NCI-H69 (cell line): ENCODE data around the gene FGF18.
"Not testable (repeated sequence)": the region's sequence is repeated elsewhere in the genome, so short reads cannot be mapped to it uniquely, and the experiment has no call there.

ENCODE experiments used
- DNase-seq: peaks from one replicate; lab custom pipeline; 2025; lab: John Stamatoyannopoulos, UW

Gene FGF18, protein sequence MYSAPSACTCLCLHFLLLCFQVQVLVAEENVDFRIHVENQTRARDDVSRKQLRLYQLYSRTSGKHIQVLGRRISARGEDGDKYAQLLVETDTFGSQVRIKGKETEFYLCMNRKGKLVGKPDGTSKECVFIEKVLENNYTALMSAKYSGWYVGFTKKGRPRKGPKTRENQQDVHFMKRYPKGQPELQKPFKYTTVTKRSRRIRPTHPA

DNA sequence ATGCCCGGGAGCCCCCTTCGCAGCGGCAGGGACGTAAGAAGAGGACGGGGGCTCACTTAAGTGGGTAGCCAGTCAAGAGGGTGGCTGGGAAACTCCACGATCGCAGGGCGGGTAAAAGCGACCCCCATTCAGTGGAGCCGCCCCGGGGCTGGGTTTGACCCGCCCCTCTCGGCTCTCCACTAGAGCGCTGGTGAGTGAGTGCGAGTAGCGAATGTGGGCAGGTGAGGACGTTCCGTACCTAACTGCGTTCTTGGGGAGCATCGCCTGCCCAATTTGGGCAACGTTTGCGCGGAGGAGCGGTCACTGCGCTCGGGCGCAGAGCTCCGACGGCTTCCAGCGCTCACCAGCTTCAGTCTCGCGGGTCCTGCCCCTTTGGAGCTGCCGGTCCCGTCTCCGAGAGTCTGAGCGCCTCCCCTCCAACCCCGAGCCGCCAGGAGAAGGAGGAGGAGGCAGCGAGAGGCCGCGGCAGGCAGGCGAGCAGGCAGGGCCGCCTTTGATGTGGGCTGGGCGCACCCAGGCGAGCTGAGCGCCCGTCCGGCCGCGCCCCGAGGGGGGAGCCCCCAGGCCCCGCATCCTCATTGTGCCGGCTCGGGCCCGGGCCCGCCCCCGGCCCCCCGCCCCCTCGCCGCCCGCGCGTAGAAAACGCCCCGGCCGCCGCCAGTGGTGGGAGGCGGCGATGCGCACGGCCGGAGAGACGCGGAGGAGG is at the start of gene FGF18:
Gene FGF18 (plus strand): TSS at position 666 of the 706 bp plus-strand sequence. CDS start 553 bp downstream, outside the sequence.
- DNase-seq: peak; percentile 94

DNA sequence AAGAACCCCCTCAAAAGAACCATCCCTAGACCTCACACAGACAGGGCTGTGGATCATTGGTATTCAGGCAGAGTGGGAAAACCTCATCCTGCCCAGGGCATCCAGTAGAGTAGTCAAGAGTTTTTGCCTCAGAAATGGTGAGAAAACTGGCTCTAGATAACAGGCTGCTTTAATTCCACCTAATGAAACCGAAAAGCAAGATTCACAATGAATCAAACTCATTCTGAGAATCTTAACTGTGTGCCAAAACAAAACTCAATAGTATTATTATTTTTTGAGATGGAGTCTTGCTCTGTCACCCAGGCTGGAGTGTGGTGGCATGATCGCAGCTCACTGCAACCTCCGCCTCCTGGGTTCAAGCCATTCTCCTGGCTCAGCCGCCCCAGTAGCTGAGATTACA is 49.5 kb upstream of the FGF18 start:
- no peak for DNase-seq

DNA sequence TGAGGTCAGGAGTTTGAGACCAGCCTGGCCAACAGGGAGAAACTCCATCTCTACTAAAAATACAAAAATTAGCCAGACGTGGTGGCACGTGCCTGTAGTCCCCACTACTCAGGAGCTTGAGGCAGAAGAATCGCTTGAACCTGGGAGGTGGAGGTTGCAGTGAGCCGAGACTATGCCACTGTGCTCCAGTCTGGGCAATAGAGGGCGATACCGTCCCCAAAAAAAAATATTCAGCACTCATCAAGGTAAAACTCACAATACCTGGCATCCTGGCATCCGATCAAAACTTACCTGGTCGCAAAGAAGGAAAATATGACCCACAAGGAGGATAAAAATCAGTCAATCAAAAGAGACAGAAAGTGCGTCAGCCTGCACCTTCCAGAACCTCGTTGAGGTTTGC is 48.6 kb upstream of the FGF18 start:
- peak; percentile 36 for DNase-seq

DNA sequence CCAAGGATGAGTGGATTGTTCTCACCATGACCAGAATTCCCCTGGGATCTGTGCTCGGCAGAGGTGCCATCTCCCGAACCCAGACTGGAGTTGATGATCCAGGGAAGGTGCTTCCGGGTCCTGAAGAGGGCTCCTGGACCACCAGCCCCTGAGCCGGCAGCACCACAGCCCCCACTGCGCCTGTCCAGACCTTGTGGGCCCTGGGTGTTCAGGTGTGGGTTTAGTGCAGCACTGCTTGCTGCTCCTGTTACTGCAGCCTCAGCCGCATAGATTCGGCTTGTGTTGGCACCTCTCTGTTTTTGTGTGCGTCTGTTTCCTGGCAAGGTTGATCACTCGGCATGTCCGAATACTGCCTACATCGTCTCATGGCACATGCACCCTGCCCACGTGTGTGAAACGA is 48.1 kb upstream of the FGF18 start:
- peak; percentile 33 for DNase-seq

DNA sequence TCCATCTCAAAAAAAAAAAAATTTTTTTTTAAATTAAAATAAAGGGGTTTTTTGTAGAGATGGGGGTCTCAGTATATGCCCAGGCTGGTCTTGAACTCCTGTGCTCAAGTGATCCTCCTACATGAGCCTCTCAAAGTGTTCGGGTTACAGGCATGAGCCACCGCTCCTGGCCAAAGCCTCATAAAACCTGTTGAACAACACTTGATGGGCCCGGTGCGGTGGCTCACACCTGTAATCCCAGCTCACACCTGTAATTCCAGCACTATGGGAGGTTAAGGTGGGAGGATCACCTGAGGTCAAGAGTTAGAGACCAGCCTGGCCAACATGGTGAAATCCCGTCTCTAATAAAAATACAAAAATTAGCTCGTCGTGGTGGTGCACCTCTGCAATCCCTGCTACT is 39.5 kb upstream of the FGF18 start:
- DNase-seq: no peak

DNA sequence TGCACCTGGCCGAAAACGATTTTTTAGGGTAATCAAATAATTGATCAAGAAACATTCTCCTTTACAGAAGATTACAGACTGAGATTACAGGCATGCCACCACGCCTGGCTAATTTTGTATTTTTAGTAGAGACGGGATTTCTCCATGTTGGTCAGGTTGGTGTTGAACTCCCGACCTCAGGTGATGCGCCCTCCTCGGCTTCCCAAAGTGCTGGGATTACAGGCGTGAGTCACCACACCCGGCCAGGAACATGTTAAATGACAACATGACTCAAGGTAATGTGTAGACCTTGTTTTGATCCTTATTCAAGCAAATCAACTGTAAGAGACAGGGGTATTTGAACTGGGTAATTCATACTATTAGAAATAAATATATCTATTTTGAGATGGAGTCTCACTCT is 35.0 kb upstream of the FGF18 start:
- DNase-seq: not testable (repeated sequence)

DNA sequence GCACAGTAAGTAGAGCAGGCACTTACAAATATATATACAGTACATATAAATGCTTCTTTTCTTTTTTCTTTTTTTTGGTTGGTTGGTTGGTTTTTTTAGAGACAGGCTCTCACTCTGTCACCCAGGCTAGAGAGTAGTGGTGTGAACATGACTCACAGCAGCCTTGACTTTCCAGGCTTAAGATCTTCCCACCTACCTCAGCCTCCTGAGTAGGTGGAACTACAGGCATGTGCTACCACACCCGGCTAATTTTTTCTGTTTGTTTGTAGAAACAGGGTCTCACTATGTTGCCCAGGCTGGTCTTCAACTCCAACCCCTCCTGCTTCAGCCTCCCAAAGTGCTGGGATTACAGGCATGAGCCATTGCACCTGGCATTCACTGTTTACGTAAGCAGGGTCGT is 34.4 kb upstream of the FGF18 start:
- not testable (repeated sequence) for DNase-seq

DNA sequence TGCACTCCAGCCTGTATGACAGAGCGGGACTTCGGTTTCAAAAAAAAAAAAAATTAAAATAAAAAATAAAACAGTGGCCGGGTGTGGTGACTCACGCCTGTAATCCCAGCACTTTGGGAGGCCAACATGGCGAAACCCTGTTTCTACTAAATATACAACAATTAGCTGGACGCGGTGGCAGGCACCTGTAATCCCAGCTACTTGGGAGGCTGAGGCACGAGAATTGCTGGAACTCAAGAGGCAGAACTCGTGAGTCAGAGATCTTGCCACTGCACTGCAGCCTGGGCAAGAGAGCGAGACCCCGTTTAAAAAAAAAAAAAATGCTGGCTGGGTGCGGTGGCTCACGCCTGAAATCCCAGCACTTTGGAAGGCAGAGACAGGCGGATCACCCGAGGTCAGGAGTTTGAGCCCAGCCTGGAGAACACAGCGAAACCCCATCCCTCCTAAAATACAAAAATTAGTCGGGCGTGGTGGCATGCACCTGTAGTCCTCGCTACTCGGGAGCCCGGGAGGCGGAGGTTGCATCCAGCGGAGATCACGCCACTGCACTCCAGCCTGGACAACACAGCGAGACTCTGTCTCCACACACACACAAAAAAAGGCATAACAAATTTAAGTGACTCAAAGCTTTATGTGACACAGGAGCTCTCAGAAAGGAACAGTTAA is 33.3 kb upstream of the FGF18 start:
- peak; percentile 35 for DNase-seq

DNA sequence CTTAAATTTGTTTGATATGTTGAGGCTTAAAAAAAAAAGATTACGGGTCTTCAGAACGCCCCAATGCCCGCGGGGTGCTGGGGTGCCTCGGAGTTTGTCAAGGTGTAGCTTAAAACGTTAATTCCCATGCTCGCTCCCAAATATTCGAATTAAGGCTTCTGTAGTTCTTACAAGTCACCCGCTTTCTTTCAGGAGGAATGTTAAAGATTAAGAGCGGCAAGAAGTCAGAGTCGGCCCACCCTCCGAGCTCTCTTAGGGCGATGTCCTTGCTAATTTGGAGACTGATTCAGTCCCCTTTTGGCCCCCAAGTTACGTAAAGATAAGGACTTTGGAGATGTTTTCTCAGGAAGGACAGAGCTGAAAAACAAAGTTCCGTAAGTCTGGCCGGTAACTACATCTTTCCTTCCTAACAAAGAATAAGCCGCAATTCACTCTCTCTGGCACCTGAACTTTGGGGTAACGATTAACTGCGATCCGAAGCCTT is 32.5 kb upstream of the FGF18 start:
- DNase-seq: peak; percentile 63

DNA sequence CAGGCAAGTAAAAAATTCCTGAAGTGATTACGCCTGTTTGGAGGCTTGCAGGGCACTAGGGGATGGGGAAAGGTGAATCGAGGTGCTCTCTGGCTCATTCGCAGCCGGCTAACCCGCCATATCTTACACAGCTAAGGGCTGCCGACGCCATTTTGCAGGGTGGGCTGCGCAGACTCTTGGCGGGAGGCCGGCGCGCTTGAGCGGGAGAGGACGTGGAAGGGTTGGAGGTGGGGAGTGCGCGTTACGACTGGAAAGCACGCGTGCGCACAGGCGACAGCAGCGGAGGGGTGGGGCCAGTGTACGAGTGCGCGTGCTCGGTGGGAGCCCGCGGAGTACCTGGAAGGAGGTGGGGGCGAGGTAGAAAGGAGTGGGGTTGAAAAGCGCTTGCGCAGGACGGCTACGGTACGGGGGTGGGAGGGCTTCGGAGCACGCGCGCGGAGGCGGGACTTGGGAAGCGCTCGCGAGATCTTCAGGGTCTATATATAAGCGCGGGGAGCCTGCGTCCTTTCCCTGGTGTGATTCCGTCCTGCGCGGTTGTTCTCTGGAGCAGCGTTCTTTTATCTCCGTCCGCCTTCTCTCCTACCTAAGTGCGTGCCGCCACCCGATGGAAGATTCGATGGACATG is 32.0 kb upstream of the FGF18 start, which contains the start of gene NPM1:
Gene NPM1 (plus strand): TSS at position 505 of the 625 bp plus-strand sequence. CDS start 100 bp downstream, at position 605.
- DNase-seq: peak; percentile 100

DNA sequence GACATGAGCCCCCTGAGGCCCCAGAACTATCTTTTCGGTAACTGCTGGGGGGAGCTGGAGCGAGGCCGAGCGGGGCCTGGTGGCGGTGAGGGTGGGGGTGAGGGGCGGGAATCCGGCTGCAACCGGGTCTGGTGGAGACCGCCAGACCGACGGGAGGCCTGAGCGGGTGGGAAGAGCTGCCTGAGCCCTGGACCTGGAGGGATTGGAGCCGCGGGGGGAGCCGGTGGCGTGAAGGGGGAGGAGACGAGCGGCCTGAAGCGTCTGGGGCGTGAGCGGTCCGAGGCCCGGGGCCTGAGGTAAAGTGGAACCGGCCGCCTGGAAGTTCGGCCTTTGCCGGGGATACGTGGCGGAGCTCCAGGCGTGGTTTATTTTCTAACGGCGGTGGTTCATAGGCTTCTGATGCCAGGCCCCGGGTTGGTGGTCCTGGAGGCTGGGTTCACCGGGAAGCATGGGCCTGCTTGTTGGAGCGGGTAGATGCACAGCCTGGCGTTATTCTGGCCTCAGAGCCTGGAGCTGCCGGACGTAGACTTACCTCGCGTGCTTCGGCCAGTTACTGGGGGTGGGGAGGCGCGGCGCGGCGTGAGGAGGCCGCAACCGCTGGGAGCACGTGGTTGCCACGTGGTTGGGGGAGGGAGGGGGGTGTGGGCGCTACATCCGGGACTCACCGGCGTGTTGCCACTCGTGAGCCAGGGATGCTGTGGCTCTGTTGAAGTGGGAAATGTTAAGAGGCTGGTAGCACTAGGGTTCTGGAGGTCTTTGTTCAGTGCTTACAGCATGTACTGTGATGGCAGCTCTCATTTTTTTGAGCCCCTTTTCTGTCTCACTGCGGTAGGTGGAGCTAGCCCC is 31.3 kb upstream of the FGF18 start:
- peak; percentile 89 for DNase-seq

DNA sequence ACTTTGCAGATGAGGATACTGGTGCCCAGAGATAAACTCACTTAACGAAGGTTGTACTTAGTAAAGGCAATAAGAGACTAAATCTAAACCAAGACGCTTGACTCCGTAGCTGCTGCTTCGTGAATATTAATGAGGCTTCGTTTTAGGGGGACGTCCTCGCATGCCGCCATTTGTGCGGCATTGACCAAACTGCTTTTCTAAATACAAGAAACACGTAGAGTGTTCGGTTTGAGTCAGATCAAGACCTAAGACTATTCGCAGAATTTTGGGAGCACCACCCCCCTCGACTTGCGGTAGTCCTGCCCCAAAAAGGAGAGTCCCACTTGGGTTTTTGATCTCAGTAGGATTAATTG is 30.7 kb upstream of the FGF18 start:
- DNase-seq: no peak

DNA sequence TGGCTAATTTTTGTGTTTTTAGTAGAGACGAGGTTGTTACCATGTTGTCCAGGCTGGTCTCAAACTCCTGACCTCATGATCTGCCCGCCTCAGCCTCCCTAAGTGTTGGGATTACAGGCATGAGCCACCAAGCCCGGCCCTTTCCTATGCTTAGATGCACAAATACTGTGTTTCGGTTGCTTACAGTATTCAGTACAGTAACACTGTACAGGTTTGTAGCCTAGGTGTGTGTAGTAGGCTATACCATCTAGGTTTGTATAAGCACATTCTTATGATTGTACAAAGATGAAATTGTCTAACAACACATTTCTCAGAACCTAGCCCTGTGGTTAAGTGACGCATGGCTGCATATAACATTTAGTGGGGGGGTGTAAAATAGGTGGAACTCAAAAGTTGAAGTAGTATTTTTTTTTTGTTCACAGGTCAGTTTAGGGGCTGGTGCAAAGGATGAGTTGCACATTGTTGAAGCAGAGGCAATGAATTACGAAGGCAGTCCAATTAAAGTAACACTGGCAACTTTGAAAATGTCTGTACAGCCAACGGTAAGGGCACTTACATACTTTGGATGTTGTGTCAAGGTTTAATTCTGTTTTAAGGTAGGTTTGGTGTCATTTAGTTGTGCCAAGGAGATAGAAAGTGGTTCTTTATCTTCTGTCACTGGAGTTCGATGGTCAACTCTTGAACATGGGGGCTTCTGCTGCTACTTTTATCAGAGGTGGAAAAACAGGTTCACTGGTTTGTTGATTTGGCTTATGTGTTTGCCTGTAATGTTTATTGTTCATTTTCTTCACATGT is 28.4 kb upstream of the FGF18 start:
- DNase-seq: no peak

DNA sequence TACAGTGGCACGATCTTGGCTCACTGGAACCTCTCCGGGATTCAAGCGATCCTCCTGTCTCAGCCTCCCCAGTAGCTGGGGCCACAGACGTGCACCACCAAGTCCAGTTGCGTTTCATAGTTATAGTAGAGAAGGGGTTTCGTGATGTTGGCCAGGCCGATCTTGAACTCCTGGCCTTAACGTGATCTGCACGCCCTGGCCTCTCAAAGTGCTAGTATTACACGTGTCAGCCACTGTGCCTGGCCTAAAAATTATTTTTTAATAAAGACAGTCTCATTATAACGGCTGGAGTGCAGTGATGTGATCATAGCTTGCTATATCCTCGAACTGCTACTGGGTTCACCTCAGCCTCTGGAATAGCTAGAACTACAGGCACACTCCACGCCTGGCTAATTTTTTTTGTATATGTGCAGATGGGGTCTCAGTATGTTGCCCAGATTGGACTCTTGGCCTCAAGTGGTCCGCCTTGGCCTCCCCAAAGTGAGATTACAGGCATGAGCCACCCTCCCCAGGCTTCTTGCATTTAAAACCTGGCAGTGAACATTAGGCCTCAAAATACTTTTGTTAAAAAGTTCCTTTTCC is 27.4 kb upstream of the FGF18 start:
- DNase-seq: no peak

DNA sequence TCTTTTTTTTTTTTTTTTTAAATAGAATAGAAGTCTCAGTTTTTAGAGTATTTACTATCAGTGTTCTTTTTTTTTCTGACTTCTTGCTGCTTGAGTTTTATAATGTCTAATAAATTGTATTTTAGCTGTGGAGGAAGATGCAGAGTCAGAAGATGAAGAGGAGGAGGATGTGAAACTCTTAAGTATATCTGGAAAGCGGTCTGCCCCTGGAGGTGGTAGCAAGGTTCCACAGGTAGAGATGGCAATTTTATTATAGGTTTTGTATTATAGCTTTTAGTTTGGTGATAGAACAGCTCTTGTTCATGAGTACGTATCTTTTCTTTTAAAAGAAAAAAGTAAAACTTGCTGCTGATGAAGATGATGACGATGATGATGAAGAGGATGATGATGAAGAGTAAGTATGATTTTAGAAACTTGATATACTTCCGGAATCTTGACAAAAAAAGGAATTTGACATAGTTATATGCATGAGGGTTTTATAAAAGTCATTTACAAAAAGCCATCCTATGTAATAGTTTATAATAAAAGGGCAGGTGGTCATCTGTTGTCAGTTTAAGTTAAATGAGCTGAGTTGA is 26.8 kb upstream of the FGF18 start:
- no peak for DNase-seq

DNA sequence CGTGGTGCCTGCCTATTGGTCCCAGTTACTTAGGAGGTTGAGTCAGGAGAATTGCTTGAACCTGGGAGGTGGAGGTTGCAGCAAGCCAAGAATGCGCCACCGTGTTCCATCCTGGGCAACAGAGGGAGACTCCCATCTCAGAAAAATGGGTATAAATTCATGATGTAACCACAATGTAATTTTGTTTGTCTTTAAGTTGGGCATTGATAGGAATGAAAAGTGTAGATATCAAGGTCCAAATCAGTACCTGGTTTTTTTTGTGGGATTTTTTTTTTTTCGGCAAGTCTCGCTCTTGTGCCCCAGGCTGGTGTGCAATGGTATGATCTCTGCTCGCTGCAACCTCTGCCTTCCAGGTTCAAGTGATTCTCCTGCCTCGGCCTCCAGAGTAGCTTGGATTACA is 24.4 kb upstream of the FGF18 start:
- no peak for DNase-seq

DNA sequence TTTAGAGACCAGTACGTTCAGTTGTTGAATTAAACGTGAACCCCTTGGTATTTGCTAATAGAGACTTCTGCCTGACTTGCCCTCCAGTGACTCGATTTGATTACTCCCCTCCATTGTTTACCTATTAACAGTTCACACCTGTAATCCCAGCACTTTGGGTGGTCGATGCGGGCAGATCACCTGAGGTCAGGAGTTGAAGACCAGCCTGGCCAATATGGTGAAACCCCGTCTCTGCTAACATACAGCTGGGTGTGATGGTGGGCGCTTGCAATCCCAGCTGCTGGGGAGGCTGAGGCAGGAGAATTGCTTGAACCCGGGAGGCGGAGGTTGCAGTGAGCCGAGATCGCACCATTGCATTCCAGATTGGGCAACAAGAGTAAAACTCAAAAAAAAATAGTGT is 22.9 kb upstream of the FGF18 start:
- not testable (repeated sequence) for DNase-seq

DNA sequence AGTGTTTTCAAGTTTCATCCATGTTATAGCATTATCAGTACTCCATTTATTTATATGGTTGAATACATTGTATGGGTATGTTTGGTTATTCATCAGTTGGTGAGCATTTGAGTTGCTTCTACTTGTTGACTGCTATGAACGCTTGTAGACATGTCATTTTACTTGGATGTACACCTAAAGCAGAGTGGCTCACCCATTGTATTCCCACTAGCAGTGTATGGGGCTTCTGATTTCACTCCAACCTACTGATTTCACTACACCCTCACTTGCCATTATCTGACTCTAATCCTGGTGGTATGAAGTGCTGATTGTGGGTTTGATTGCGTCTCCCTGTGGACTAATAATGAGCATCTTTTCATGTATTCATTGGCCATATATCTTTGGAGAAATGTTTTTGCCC is 22.3 kb upstream of the FGF18 start:
- no peak for DNase-seq

DNA sequence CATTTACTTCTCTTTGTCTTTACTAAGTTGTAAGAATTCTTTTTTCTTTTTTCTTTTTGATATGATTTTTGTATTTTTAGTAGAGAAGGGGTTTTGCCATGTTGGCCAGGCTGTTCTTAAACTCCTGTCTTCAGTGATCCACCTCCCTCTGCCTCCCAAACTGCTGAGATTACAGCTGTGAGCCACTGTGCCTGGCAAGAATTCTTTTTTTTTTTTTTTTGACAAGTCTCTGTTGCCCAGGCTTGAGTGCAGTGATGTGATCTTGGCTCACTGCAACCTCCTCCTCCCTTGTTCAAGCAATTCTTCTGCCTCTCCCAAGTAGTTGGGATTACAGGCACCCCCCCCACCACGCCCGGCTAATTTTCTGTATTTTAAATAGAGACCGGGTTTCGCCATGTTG is 21.8 kb upstream of the FGF18 start:
- DNase-seq: no peak

DNA sequence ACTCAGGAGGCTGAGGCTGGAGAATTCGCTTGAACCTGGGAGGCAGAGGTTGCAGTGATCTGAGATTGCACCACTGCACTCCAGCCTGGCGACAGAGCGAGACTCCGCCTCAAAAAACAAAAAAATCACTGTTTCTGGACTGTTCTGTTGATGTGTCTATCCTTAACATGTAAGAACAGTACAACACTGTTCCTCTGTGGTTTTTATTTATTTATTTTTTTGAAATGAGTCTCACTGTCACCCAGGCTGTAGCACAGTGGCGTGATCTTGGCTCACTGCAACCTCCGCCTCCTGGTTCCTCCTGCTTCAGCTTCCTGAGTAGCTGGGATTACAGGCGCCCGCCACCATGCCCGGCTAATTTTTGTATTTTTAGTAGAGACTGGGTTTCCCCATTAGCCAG is 20.8 kb upstream of the FGF18 start:
- not testable (repeated sequence) for DNase-seq
